AG04450 (cell line): ENCODE results near the gene TNS2. TPM values are rescaled to one million over a fixed set of nuclear protein-coding genes. Genes with fewer than 3 reads are reported as not detected.

Source experiments
- CTCF ChIA-PET: fragments of 300-600, 350-600 bp; formaldehyde crosslinking; extraction: SDS; loops from one replicate; lab custom pipeline; 2022; ENCODE audit warnings: antibody characterized with exemption, inconsistent platforms; lab: Charles Lee
- POLR2A ChIA-PET: fragments of 350-600 bp; formaldehyde crosslinking; extraction: SDS; loops from one replicate; lab custom pipeline; 2021; ENCODE audit warnings: antibody characterized with exemption, inconsistent platforms; lab: Yijun Ruan, JAX
- DNase-seq: peaks from one replicate; pipeline ENCODE4 v3.0.0-alpha.2; 2011; ENCODE audit warnings: low read depth, low spot score
- H3K27ac ChIP-seq: one replicate; pipeline ENCODE4 v1.5.1; 2012; ENCODE audit warnings: low read depth, low read length, control low read depth
- H3K27me3 ChIP-seq: one replicate; pipeline ENCODE4 v1.6.0; 2012; ENCODE audit warnings: low read length; ENCODE audit not compliant: control insufficient read depth, insufficient read depth
- H3K4me3 ChIP-seq: 2 replicates; pipeline ENCODE4 v1.5.1; 2011; ENCODE audit warnings: mild to moderate bottlenecking, low read depth, low read length, control low read depth
- H3K9me3 ChIP-seq: 2 replicates; pipeline ENCODE4 v1.5.1; 2012; ENCODE audit warnings: low read length; ENCODE audit not compliant: control insufficient read depth, insufficient read depth
- CTCF ChIP-seq: IDR thresholded peaks from 2 replicates; pipeline ENCODE4 v1.5.1; 2011; ENCODE audit warnings: low read depth, low read length, control low read depth, inconsistent platforms
- polyA plus RNA-seq: library from polyadenylated mRNA; depleted of rRNA; stranded (reverse); fragments of >200 nt; gene quantifications from 2 replicates; pipeline ENCODE4 v1.2.3, GENCODE V29; 2011

Gene TNS2
- polyA plus RNA-seq, 1 experiment = 23.1 TPM

- ChIA-PET POLR2A (interaction anchor here (0.7 to 3.6 kb wide), 9 partner anchors 19 to 321 kb away, joined by 3 to 64 read pairs (median 6); partner anchors contain the start of genes CSAD, SPRYD3 and ZNF740), CTCF (interaction anchor here (0.5 to 7.0 kb wide), 32 partner anchors 9 to 224 kb away, joined by 3 to 120 read pairs (median 5); partner anchors contain the start of genes ESPL1, PFDN5 and SPRYD3)
- TF ChIP-seq CTCF = peak; percentile 99
- H3K27ac ChIP-seq = peak overlapping the region; percentile 91
- peak; percentile 86 for DNase-seq
- no peaks in the 10 kb centered on the region for H3K27me3 ChIP-seq
- no peaks in the 10 kb centered on the region for H3K9me3 ChIP-seq
- H3K4me3 ChIP-seq = peak overlapping the region; percentile 77
Observed at GRCh38 chr12:53099071-53099882, 49.4 kb downstream of the TNS2 start.

- no peak for DNase-seq
- TF ChIP-seq CTCF = no peak
- ChIA-PET CTCF (interaction anchor here (1.1 to 7.0 kb wide), 7 partner anchors 8 to 167 kb away, joined by 4 to 120 read pairs (median 5); partner anchors contain the start of gene ESPL1), POLR2A (interaction anchor here (3.6 kb wide), 1 partner anchor 21 kb away, joined by 64 read pairs; the partner anchor contains the start of gene SPRYD3)
- Histone ChIP-seq H3K4me3 (no peak overlapping the region), H3K27me3 (no peaks in the 10 kb centered on the region), H3K9me3 (no peaks in the 10 kb centered on the region), H3K27ac (no peak overlapping the region)
Observed at GRCh38 chr12:53100466-53101151, 50.7 kb downstream of the TNS2 start.

GRCh38 chr12:53101266-53101665 lies 51.4 kb downstream of the TNS2 start:
- POLR2A ChIA-PET = interaction anchor here (2.2 kb wide), 1 partner anchor 35 kb away, joined by 12 read pairs; no protein-coding TSS in a partner anchor
- CTCF ChIA-PET = interaction anchor here (1.0 to 7.0 kb wide), 3 partner anchors 36 to 58 kb away, joined by 5 to 120 read pairs (median 9); no protein-coding TSS in a partner anchor
- Histone ChIP-seq H3K27ac (no peak overlapping the region), H3K27me3 (no peaks in the 10 kb centered on the region), H3K9me3 (no peaks in the 10 kb centered on the region), H3K4me3 (no peak overlapping the region)
- TF ChIP-seq CTCF = no peak
- DNase-seq = no peak

- CTCF ChIA-PET = interaction anchor here (0.5 to 7.0 kb wide), 3 partner anchors 31 to 57 kb away, joined by 4 to 120 read pairs (median 5); no protein-coding TSS in a partner anchor
- TF ChIP-seq CTCF = no peak
Observed at GRCh38 chr12:53101931-53102781, 52.3 kb downstream of the TNS2 start.

More at GRCh38 chr12:53101931-53102781, 52.3 kb downstream of the TNS2 start:
- POLR2A ChIA-PET = interaction anchor here (1.6 to 2.2 kb wide), 2 partner anchors 23 to 36 kb away, joined by 5 to 12 read pairs; partner anchors contain the start of gene SPRYD3
- Histone ChIP-seq H3K4me3 (no peak overlapping the region), H3K27me3 (no peaks in the 10 kb centered on the region), H3K27ac (no peak overlapping the region), H3K9me3 (no peaks in the 10 kb centered on the region)
- DNase-seq = no peak
